Measurements from ENCODE around the gene TAX1BP1. TPM values are rescaled to one million over a fixed set of nuclear protein-coding genes. Genes with fewer than 3 reads are reported as not detected.

The TAX1BP1 gene
- total and polyA plus RNA-seq, 2 experiments from 2014 or later = 56.5 to 87.9 TPM

DNA sequence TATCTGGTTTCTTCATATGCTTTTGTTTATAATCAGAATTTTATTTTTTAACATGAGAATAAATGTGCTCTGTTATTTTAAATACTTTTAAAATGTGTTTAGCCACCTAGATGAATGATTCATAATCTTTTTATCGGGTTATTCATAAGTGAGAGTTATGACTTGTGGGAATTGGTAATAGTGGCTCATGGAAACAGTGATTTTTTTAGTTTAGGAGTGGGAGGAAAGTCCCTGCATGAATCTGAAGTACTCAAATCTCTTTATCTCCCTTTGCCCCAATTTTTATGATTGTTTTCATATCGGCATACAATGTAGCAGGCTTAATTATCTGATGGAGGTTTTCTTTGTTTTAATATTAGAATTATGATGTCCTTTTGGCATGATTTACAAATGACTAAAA is 42.9 kb downstream of the TAX1BP1 start:
- Histone ChIP-seq H3K4me2 (no peak overlapping the region), H3K27me3 (ENCODE audit: insufficient read depth) (no peaks in the 10 kb centered on the region), H4K20me1 (replicated peaks; ENCODE audit: insufficient read depth) (no peaks in the 10 kb centered on the region), H3F3A (replicated peaks; ENCODE audit: low read depth) (no peaks in the 10 kb centered on the region), H3K79me2 (replicated peaks; ENCODE audit: insufficient read depth) (peaks cover 5% of the 10 kb centered on the region; the same call in 1 of the 2 replicates), H3K9me2 (ENCODE audit: insufficient read depth) (no peaks in the 10 kb centered on the region), H3K27ac (ENCODE audit: low read depth) (no peak overlapping the region), H3K36me3 (ENCODE audit: insufficient read depth) (no peaks in the 10 kb centered on the region), H3K4me3 (no peak overlapping the region), H3K4me1 (ENCODE audit: insufficient read depth) (peaks cover 13% of the 10 kb centered on the region), H2AFZ (no peak overlapping the region)
- Mint-ChIP-seq H3K27ac (no peak overlapping the region), H3K4me1 (peaks cover 13% of the 10 kb centered on the region), H3K36me3 (ENCODE audit: low read depth) (peaks cover 6% of the 10 kb centered on the region; the same call in 2 of the 3 replicates), H3K4me3 (no peak overlapping the region), H3K27me3 (ENCODE audit: insufficient read depth, low read depth, poor library complexity) (peaks cover 3% of the 10 kb centered on the region), H3K9me3 (no peaks in the 10 kb centered on the region)
- ATAC-seq (no peak), DNase-seq (ENCODE audit: low spot score) (no peak)
- TF ChIP-seq CREB1 (CRISPR knock-in tag; IDR thresholded peaks at IDR 0.05; ENCODE audit: low read depth) (no peak), NANOG (IDR thresholded peaks at IDR 0.05; ENCODE audit: borderline replicate concordance) (no peak), POLR2AphosphoS5 (IDR thresholded peaks at IDR 0.05; ENCODE audit: low read depth) (no peak), ZNF114 (CRISPR knock-in tag; IDR thresholded peaks at IDR 0.05) (no peak), EZH2 (IDR thresholded peaks at IDR 0.05; ENCODE audit: low read depth, unreplicated experiment) (no peak), EZH2phosphoT487 (IDR thresholded peaks at IDR 0.05; ENCODE audit: unreplicated experiment) (no peak), STAT1 (IDR thresholded peaks at IDR 0.05; ENCODE audit: unreplicated experiment) (no peak), JUNB (IDR thresholded peaks at IDR 0.05; ENCODE audit: unreplicated experiment) (no peak), ZNF331 (CRISPR knock-in tag; IDR thresholded peaks at IDR 0.05; ENCODE audit: low read depth) (no peak)
- TF ChIP-seq, protein P1, sequence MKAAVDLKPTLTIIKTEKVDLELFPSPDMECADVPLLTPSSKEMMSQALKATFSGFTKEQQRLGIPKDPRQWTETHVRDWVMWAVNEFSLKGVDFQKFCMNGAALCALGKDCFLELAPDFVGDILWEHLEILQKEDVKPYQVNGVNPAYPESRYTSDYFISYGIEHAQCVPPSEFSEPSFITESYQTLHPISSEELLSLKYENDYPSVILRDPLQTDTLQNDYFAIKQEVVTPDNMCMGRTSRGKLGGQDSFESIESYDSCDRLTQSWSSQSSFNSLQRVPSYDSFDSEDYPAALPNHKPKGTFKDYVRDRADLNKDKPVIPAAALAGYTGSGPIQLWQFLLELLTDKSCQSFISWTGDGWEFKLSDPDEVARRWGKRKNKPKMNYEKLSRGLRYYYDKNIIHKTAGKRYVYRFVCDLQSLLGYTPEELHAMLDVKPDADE (IDR thresholded peaks at IDR 0.05) = no peak
- TF ChIP-seq, protein P2, sequence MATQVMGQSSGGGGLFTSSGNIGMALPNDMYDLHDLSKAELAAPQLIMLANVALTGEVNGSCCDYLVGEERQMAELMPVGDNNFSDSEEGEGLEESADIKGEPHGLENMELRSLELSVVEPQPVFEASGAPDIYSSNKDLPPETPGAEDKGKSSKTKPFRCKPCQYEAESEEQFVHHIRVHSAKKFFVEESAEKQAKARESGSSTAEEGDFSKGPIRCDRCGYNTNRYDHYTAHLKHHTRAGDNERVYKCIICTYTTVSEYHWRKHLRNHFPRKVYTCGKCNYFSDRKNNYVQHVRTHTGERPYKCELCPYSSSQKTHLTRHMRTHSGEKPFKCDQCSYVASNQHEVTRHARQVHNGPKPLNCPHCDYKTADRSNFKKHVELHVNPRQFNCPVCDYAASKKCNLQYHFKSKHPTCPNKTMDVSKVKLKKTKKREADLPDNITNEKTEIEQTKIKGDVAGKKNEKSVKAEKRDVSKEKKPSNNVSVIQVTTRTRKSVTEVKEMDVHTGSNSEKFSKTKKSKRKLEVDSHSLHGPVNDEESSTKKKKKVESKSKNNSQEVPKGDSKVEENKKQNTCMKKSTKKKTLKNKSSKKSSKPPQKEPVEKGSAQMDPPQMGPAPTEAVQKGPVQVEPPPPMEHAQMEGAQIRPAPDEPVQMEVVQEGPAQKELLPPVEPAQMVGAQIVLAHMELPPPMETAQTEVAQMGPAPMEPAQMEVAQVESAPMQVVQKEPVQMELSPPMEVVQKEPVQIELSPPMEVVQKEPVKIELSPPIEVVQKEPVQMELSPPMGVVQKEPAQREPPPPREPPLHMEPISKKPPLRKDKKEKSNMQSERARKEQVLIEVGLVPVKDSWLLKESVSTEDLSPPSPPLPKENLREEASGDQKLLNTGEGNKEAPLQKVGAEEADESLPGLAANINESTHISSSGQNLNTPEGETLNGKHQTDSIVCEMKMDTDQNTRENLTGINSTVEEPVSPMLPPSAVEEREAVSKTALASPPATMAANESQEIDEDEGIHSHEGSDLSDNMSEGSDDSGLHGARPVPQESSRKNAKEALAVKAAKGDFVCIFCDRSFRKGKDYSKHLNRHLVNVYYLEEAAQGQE (IDR thresholded peaks at IDR 0.05; ENCODE audit: unreplicated experiment) = no peak
- TF ChIP-seq, protein P3, sequence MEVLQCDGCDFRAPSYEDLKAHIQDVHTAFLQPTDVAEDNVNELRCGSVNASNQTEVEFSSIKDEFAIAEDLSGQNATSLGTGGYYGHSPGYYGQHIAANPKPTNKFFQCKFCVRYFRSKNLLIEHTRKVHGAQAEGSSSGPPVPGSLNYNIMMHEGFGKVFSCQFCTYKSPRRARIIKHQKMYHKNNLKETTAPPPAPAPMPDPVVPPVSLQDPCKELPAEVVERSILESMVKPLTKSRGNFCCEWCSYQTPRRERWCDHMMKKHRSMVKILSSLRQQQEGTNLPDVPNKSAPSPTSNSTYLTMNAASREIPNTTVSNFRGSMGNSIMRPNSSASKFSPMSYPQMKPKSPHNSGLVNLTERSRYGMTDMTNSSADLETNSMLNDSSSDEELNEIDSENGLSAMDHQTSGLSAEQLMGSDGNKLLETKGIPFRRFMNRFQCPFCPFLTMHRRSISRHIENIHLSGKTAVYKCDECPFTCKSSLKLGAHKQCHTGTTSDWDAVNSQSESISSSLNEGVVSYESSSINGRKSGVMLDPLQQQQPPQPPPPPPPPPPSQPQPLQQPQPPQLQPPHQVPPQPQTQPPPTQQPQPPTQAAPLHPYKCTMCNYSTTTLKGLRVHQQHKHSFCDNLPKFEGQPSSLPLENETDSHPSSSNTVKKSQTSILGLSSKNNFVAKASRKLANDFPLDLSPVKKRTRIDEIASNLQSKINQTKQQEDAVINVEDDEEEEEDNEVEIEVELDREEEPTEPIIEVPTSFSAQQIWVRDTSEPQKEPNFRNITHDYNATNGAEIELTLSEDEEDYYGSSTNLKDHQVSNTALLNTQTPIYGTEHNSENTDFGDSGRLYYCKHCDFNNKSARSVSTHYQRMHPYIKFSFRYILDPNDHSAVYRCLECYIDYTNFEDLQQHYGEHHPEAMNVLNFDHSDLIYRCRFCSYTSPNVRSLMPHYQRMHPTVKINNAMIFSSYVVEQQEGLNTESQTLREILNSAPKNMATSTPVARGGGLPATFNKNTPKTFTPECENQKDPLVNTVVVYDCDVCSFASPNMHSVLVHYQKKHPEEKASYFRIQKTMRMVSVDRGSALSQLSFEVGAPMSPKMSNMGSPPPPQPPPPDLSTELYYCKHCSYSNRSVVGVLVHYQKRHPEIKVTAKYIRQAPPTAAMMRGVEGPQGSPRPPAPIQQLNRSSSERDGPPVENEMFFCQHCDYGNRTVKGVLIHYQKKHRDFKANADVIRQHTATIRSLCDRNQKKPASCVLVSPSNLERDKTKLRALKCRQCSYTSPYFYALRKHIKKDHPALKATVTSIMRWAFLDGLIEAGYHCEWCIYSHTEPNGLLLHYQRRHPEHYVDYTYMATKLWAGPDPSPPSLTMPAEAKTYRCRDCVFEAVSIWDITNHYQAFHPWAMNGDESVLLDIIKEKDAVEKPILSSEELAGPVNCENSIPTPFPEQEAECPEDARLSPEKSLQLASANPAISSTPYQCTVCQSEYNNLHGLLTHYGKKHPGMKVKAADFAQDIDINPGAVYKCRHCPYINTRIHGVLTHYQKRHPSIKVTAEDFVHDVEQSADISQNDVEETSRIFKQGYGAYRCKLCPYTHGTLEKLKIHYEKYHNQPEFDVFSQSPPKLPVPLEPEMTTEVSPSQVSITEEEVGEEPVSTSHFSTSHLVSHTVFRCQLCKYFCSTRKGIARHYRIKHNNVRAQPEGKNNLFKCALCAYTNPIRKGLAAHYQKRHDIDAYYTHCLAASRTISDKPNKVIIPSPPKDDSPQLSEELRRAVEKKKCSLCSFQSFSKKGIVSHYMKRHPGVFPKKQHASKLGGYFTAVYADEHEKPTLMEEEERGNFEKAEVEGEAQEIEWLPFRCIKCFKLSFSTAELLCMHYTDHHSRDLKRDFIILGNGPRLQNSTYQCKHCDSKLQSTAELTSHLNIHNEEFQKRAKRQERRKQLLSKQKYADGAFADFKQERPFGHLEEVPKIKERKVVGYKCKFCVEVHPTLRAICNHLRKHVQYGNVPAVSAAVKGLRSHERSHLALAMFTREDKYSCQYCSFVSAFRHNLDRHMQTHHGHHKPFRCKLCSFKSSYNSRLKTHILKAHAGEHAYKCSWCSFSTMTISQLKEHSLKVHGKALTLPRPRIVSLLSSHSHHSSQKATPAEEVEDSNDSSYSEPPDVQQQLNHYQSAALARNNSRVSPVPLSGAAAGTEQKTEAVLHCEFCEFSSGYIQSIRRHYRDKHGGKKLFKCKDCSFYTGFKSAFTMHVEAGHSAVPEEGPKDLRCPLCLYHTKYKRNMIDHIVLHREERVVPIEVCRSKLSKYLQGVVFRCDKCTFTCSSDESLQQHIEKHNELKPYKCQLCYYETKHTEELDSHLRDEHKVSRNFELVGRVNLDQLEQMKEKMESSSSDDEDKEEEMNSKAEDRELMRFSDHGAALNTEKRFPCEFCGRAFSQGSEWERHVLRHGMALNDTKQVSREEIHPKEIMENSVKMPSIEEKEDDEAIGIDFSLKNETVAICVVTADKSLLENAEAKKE (CRISPR knock-in tag; IDR thresholded peaks at IDR 0.05) = no peak
- TF ChIP-seq, protein P4, sequence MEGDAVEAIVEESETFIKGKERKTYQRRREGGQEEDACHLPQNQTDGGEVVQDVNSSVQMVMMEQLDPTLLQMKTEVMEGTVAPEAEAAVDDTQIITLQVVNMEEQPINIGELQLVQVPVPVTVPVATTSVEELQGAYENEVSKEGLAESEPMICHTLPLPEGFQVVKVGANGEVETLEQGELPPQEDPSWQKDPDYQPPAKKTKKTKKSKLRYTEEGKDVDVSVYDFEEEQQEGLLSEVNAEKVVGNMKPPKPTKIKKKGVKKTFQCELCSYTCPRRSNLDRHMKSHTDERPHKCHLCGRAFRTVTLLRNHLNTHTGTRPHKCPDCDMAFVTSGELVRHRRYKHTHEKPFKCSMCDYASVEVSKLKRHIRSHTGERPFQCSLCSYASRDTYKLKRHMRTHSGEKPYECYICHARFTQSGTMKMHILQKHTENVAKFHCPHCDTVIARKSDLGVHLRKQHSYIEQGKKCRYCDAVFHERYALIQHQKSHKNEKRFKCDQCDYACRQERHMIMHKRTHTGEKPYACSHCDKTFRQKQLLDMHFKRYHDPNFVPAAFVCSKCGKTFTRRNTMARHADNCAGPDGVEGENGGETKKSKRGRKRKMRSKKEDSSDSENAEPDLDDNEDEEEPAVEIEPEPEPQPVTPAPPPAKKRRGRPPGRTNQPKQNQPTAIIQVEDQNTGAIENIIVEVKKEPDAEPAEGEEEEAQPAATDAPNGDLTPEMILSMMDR (conservative IDR thresholded peaks at IDR 0.05; ENCODE audit: low read depth in 2 of 2) = no peak
